ENCODE results near the gene C4BPA.

The C4BPA gene

GRCh38 chr1:207077470-207078377 lies 26.3 kb upstream of the C4BPA start:
- DNase-seq: peak; percentile 73

- DNase-seq: no peak
Measured at GRCh38 chr1:207078578-207079132, 25.4 kb upstream of the C4BPA start.

- DNase-seq: no peak
Measured at GRCh38 chr1:207079706-207080241, 24.3 kb upstream of the C4BPA start.

- no peak for DNase-seq
Measured at GRCh38 chr1:207081088-207081487, 22.9 kb upstream of the C4BPA start.

DNA sequence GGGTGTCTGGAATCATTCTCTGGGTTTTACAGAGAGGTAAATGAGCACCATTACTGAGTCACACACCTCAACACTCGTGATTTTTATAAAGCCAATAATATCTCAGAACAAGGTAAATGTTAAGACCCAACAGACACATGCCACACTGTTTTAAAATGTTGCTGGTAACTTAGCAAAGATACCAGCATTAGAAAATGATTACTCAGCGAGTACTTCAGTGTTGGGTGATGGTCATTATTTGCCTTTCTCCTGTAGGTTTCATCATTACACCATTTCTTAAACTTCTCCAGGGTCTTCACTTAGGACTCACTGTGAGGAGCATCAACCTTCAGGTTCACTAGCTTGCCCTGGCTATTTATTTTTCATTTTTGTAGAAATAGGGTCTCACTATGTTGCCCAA lies 22.2 kb upstream of the C4BPA start:
- no peak for DNase-seq

DNA sequence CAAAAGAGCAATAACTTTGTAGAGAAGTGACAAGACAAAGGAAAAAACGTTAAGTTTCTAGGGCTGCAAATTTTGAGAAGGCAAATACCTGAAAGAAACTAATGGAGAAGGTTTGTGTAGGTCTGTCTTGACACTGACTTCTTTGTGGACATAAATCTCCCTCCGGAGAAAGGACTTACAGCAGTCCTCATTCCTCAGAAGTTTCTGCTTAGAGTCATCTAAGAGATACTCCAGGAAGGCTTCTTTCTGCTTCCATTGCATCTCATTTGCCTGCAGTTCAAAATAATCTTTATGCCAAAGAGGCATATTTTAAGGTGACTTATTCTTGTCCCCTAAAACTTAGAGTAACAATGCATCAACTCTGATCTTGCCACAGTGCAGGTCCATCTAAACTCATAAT lies 19.8 kb upstream of the C4BPA start:
- no peak for DNase-seq

GRCh38 chr1:207084701-207085180 lies 19.3 kb upstream of the C4BPA start:
- DNase-seq: peak; percentile 60

- DNase-seq: no peak
Measured at GRCh38 chr1:207085887-207086286, 18.1 kb upstream of the C4BPA start.

DNA sequence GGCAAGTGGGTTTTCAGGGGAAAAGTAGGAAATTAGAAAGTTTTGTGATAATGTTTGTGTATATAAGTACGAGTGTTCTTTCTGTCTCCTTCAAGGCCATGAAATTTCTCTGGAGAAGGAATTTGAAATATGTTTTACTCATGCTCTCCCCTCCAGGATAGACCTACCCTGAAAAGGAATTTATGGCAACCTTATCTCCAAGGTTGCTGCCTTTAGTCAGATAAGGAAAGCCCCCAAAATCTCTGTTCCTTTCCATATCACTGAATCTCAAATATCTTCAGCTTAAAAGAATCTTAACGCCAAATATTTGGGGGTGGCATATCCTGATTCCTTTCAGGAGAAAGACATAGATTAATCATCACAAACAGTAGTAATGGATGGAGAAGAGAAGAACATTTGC lies 15.9 kb upstream of the C4BPA start:
- no peak for DNase-seq

- no peak for DNase-seq
Measured at GRCh38 chr1:207088701-207089626, 15.1 kb upstream of the C4BPA start, which contains the start of gene C4BPB. Gene C4BPB, plus strand, starts transcription at chr1:207088860. Its CDS starts 672 bp downstream, at chr1:207089532.

- no peak for DNase-seq
Measured at GRCh38 chr1:207089627-207090355, 14.2 kb upstream of the C4BPA start.

- no peak for DNase-seq
Measured at GRCh38 chr1:207091200-207091908, 12.7 kb upstream of the C4BPA start.

- no peak for DNase-seq
Measured at GRCh38 chr1:207093944-207094343, 10.1 kb upstream of the C4BPA start.

- no peak for DNase-seq
Measured at GRCh38 chr1:207097871-207098324, 6.1 kb upstream of the C4BPA start.

DNA sequence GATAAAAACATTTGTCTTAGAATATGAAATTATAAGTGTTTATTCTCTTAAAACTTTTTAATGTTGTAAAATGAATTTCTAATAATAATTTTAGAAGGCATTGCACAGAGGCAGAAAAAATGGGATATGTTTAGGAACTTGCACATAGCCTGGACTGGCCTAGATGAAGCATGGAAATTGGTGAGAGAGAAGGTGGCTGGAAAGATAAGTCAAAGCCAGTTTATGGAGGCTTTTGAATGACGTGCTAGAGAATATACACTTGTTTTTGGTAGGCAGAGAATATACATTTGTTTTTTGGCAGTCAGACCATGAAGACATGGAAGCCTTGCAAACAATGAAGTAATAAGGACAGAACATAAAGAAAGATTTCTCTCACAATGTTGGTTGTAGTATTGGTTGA lies 2.3 kb upstream of the C4BPA start:
- no peak for DNase-seq

GRCh38 chr1:207102146-207102545 lies 1.9 kb upstream of the C4BPA start:
- DNase-seq: no peak

- no peak for DNase-seq
Measured at GRCh38 chr1:207102659-207103058, 1.4 kb upstream of the C4BPA start.

GRCh38 chr1:207109004-207109403 lies 5.0 kb downstream of the C4BPA start:
- DNase-seq: no peak

- no peak for DNase-seq
Measured at GRCh38 chr1:207112616-207113296, 8.7 kb downstream of the C4BPA start.

- no peak for DNase-seq
Measured at GRCh38 chr1:207115269-207115668, 11.2 kb downstream of the C4BPA start.

DNA sequence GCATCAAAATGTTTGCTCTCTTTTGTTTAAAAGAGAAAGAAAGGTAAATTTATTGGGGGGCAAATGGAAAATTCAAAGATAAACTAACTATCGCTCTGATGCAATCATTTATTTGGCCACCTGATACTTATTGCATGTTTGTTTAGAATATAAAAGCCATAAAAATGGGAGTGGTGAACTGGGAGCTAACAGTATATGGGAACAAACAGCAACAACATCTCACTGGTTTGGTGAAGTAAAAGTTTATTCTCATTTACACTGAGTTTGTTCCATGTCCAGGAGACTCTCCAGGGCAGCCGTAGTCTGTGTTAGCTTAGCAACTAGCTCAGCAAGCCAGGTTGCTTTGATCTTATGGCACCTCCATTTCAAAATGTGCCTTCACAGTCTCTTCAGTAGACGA lies 20.4 kb downstream of the C4BPA start:
- no peak for DNase-seq

All from right hindlimb (tissue), 1 donor.